ENCODE data around the gene TMEM218.

DNA sequence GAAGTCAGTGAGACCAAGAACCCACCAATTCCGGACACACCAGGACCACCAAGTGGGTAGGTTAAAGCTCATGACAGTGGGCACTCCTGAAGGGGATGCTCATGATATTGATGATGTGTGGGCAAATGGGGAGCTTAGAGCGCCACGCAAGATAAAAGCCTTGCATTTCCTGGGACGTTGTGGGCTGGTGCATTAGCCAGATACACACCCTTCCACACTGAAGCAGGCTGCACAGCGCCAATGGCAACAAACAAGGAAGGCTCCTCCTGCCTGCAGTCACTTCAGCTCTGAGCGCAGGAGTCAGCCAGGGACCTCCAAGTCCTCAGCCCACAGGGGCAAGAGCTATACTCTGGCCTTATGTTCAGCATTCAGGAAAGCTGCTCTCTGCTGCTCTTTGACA, 20.6 kb downstream of the TMEM218 start:
- TF ChIP-seq, protein P1, sequence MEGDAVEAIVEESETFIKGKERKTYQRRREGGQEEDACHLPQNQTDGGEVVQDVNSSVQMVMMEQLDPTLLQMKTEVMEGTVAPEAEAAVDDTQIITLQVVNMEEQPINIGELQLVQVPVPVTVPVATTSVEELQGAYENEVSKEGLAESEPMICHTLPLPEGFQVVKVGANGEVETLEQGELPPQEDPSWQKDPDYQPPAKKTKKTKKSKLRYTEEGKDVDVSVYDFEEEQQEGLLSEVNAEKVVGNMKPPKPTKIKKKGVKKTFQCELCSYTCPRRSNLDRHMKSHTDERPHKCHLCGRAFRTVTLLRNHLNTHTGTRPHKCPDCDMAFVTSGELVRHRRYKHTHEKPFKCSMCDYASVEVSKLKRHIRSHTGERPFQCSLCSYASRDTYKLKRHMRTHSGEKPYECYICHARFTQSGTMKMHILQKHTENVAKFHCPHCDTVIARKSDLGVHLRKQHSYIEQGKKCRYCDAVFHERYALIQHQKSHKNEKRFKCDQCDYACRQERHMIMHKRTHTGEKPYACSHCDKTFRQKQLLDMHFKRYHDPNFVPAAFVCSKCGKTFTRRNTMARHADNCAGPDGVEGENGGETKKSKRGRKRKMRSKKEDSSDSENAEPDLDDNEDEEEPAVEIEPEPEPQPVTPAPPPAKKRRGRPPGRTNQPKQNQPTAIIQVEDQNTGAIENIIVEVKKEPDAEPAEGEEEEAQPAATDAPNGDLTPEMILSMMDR (IDR thresholded peaks at IDR 0.05; ENCODE audit: insufficient read depth, low read depth, low read length), result no peak
- TF ChIP-seq EZH2 (IDR thresholded peaks at IDR 0.05; ENCODE audit: insufficient read depth, low read length), result no peak
